ENCODE data around the gene FIZ1.

GRCh38 chr19:55550321-55550650 lies 49.0 kb downstream of the FIZ1 start:
- TF ChIP-seq POLR2A (IDR thresholded peaks at IDR 0.05) = no peak
- TF ChIP-seq, protein P1, sequence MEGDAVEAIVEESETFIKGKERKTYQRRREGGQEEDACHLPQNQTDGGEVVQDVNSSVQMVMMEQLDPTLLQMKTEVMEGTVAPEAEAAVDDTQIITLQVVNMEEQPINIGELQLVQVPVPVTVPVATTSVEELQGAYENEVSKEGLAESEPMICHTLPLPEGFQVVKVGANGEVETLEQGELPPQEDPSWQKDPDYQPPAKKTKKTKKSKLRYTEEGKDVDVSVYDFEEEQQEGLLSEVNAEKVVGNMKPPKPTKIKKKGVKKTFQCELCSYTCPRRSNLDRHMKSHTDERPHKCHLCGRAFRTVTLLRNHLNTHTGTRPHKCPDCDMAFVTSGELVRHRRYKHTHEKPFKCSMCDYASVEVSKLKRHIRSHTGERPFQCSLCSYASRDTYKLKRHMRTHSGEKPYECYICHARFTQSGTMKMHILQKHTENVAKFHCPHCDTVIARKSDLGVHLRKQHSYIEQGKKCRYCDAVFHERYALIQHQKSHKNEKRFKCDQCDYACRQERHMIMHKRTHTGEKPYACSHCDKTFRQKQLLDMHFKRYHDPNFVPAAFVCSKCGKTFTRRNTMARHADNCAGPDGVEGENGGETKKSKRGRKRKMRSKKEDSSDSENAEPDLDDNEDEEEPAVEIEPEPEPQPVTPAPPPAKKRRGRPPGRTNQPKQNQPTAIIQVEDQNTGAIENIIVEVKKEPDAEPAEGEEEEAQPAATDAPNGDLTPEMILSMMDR (IDR thresholded peaks at IDR 0.05) = no peak

Measured in esophagus squamous epithelium (tissue), 4 donors.